Neural cell (in vitro differentiated cells): ENCODE data around the gene RELN. TPM values are rescaled to one million over a fixed set of nuclear protein-coding genes. Genes with fewer than 3 reads are reported as not detected.

Source experiments
- H2AFZ ChIP-seq: fragments of 200-600, 300-800 bp; sonication (generic), shearing (Covaris generic); 2 replicates; pipeline ENCODE4 v1.6.0; 2014; ENCODE audit warnings: low read depth, mild to moderate bottlenecking, antibody characterized with exemption, low read length, moderate library complexity
- H3F3A ChIP-seq: fragments of 200-600 bp; shearing (Covaris generic); 2 replicates; pipeline ENCODE4 v1.6.1; 2016; ENCODE audit warnings: mild to moderate bottlenecking, moderate library complexity, mixed read lengths, antibody characterized with exemption, low read length; ENCODE audit not compliant: insufficient read depth, poor library complexity, severe bottlenecking
- H3K27ac ChIP-seq: fragments of 200-600, 300-800 bp; sonication (generic), shearing (Covaris generic); 2 replicates; pipeline ENCODE4 v1.5.1; 2014; ENCODE audit warnings: mild to moderate bottlenecking, low read length, moderate library complexity
- H3K27me3 ChIP-seq: fragments of 300-800, 200-600 bp; sonication (generic), shearing (Covaris generic); 2 replicates; pipeline ENCODE4 v1.6.0; 2014; ENCODE audit warnings: mild to moderate bottlenecking, low read depth, low read length, moderate library complexity; ENCODE audit not compliant: insufficient read depth
- H3K36me3 ChIP-seq: fragments of 300-800, 200-600 bp; sonication (generic), shearing (Covaris generic); 2 replicates; pipeline ENCODE4 v1.5.1; 2014; ENCODE audit warnings: mild to moderate bottlenecking, antibody characterized with exemption, low read length, moderate library complexity; ENCODE audit not compliant: insufficient read depth
- H3K4me2 ChIP-seq: fragments of 300-800, 200-600 bp; sonication (generic), shearing (Covaris generic); 2 replicates; pipeline ENCODE4 v1.6.0; 2014; ENCODE audit warnings: mild to moderate bottlenecking, low read length
- H3K4me3 ChIP-seq: fragments of 300-800, 200-600 bp; sonication (generic), shearing (Covaris generic); 2 replicates; pipeline ENCODE4 v1.5.1; 2014; ENCODE audit warnings: mild to moderate bottlenecking, low read length, moderate library complexity
- H3K79me2 ChIP-seq: fragments of 200-600 bp; shearing (Covaris generic); replicated peaks from 2 replicates; pipeline ENCODE4 v1.6.0; 2014; ENCODE audit warnings: mild to moderate bottlenecking, low read length, moderate library complexity; ENCODE audit not compliant: insufficient read depth
- H3K9ac ChIP-seq: fragments of 300-800, 200-600 bp; sonication (generic), shearing (Covaris generic); 2 replicates; pipeline ENCODE4 v1.6.1; 2016; ENCODE audit warnings: mild to moderate bottlenecking, low read length, mixed read lengths
- H3K9me2 ChIP-seq: fragments of 200-600 bp; shearing (Covaris generic); 2 replicates; pipeline ENCODE4 v1.6.1; 2016; ENCODE audit warnings: mild to moderate bottlenecking, low read length, mixed read lengths; ENCODE audit not compliant: insufficient read depth
- H3K9me3 ChIP-seq: fragments of 200-600, 300-800 bp; sonication (generic), shearing (Covaris generic); 2 replicates; pipeline ENCODE4 v1.6.1; 2016; ENCODE audit warnings: mild to moderate bottlenecking, mixed run types, low read length, moderate library complexity, mixed read lengths
- H4K20me1 ChIP-seq: fragments of 200-600 bp; shearing (Covaris generic); 2 replicates; pipeline ENCODE4 v1.6.1; 2016; ENCODE audit warnings: mild to moderate bottlenecking, mixed run types; ENCODE audit not compliant: insufficient read depth
- CTCF ChIP-seq: fragments of 450-650 bp; IDR thresholded peaks from 2 replicates; pipeline ENCODE4 v1.5.1; 2014; ENCODE audit warnings: antibody characterized with exemption, mild to moderate bottlenecking, moderate library complexity; ENCODE audit not compliant: poor library complexity, severe bottlenecking
- EP300 ChIP-seq: fragments of 450-650 bp; conservative IDR thresholded peaks from 2 replicates; pipeline ENCODE4 v1.6.1; 2014; ENCODE audit warnings: antibody characterized with exemption, mild to moderate bottlenecking, moderate library complexity; ENCODE audit not compliant: poor library complexity, severe bottlenecking
- EZH2 ChIP-seq: fragments of 200-600, 300-800 bp; shearing (Covaris generic), sonication (generic); IDR thresholded peaks from 2 replicates; pipeline ENCODE4 v1.6.1; 2014; ENCODE audit warnings: antibody characterized with exemption, low read length, borderline replicate concordance, mild to moderate bottlenecking; ENCODE audit not compliant: insufficient read depth, poor library complexity, severe bottlenecking
- MXI1 ChIP-seq: fragments of 450-650 bp; conservative IDR thresholded peaks from 2 replicates; pipeline ENCODE4 v1.6.1; 2014; ENCODE audit warnings: antibody characterized with exemption, mild to moderate bottlenecking; ENCODE audit not compliant: poor library complexity, severe bottlenecking
- POLR2AphosphoS5 ChIP-seq: IDR thresholded peaks from 2 replicates; pipeline ENCODE4 v1.6.1; 2012
- RAD21 ChIP-seq: fragments of 450-650 bp; conservative IDR thresholded peaks from 2 replicates; pipeline ENCODE4 v1.6.1; 2014; ENCODE audit warnings: antibody characterized with exemption, mild to moderate bottlenecking, moderate library complexity
- REST ChIP-seq: IDR thresholded peaks from 2 replicates; pipeline ENCODE4 v1.6.1; 2012; ENCODE audit warnings: borderline replicate concordance
- SMC3 ChIP-seq: fragments of 450-650 bp; conservative IDR thresholded peaks from 2 replicates; pipeline ENCODE4 v1.6.1; 2014; ENCODE audit warnings: antibody characterized with exemption, mild to moderate bottlenecking, moderate library complexity; ENCODE audit not compliant: poor library complexity
- TAF1 ChIP-seq: IDR thresholded peaks from 2 replicates; pipeline ENCODE4 v1.6.1; 2012; ENCODE audit warnings: low read depth
- polyA plus RNA-seq: library from polyadenylated mRNA; depleted of rRNA; stranded (reverse); fragments of >200 nt; gene quantifications from 2 replicates; pipeline ENCODE4 v1.2.3, GENCODE V29; 2014

Gene RELN
- polyA plus RNA-seq, 1 donor from 2014 or later = 178 TPM

GRCh38 chr7:103993551-103993950 lies 4.1 kb upstream of the RELN start:
- Histone ChIP-seq H3F3A (no peaks in the 10 kb centered on the region), H3K79me2 (peaks cover 3% of the 10 kb centered on the region), H3K9me2 (no peaks in the 10 kb centered on the region), H4K20me1 (no peaks in the 10 kb centered on the region), H3K27ac (no peak overlapping the region), H3K4me2 (no peak overlapping the region), H3K9me3 (no peaks in the 10 kb centered on the region), H2AFZ (no peak overlapping the region), H3K4me3 (no peak overlapping the region), H3K27me3 (peaks cover 26% of the 10 kb centered on the region), H3K36me3 (no peaks in the 10 kb centered on the region), H3K9ac (no peak overlapping the region)
- TF ChIP-seq EZH2 = no peak
- TF ChIP-seq MXI1 = no peak
- TF ChIP-seq CTCF = no peak
- TF ChIP-seq SMC3 = no peak

- Histone ChIP-seq H3K79me2 (peaks cover 16% of the 10 kb centered on the region), H3K9ac (peak overlapping the region; percentile 89), H4K20me1 (no peaks in the 10 kb centered on the region), H3K27ac (no peak overlapping the region), H3K9me2 (no peaks in the 10 kb centered on the region), H3K9me3 (no peaks in the 10 kb centered on the region), H3K4me3 (peak overlapping the region; percentile 81), H3K4me2 (peak overlapping the region; percentile 84), H3K27me3 (peaks cover 42% of the 10 kb centered on the region), H3F3A (no peaks in the 10 kb centered on the region), H3K36me3 (no peaks in the 10 kb centered on the region), H2AFZ (no peak overlapping the region)
- no peak for TF ChIP-seq SMC3
- TF ChIP-seq TAF1 = no peak
- TF ChIP-seq EZH2 = no peak
- TF ChIP-seq RAD21 = no peak
- no peak for TF ChIP-seq EP300
- no peak for TF ChIP-seq POLR2AphosphoS5
- no peak for TF ChIP-seq CTCF
- TF ChIP-seq REST = no peak
- TF ChIP-seq MXI1 = no peak
Observed at GRCh38 chr7:103991406-103991805, 1.9 kb upstream of the RELN start.
